Measurements from ENCODE around the gene TFDP1.

DNA sequence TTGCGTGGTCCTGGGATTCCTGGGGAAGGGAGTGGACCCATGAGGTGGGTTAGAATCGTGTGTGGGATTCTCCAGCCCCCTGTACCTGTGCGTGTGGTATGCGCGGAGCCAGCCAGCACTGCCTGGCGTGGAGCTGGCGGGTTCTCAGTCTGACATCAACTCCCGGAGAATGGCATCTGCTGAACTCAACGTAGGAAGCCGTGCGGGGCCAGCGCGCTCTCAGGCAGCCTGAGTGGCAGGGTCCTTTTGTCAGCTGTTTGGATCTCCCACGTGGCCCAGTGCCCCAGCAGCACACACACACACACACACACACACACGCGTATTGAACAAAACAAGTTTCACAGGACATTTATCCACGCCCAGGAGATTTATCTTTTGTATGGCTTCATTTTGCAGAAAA, 45.3 kb downstream of the TFDP1 start:
- TF ChIP-seq POLR2A (IDR thresholded peaks at IDR 0.05) = no peak
- TF ChIP-seq, protein P1, sequence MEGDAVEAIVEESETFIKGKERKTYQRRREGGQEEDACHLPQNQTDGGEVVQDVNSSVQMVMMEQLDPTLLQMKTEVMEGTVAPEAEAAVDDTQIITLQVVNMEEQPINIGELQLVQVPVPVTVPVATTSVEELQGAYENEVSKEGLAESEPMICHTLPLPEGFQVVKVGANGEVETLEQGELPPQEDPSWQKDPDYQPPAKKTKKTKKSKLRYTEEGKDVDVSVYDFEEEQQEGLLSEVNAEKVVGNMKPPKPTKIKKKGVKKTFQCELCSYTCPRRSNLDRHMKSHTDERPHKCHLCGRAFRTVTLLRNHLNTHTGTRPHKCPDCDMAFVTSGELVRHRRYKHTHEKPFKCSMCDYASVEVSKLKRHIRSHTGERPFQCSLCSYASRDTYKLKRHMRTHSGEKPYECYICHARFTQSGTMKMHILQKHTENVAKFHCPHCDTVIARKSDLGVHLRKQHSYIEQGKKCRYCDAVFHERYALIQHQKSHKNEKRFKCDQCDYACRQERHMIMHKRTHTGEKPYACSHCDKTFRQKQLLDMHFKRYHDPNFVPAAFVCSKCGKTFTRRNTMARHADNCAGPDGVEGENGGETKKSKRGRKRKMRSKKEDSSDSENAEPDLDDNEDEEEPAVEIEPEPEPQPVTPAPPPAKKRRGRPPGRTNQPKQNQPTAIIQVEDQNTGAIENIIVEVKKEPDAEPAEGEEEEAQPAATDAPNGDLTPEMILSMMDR (IDR thresholded peaks at IDR 0.05) = no peak

Measured in right lobe of liver (tissue), 4 donors.